ENCODE results near the gene TTLL7.

The TTLL7 gene

GRCh38 chr1:84021822-84022221 lies 22.9 kb upstream of the TTLL7 start:
- no peaks in the 10 kb centered on the region for H3K27me3 ChIP-seq (replicated peaks; ENCODE audit: insufficient read depth, low read length)
- no peak overlapping the region for H3K4me3 ChIP-seq (ENCODE audit: low read length)
- no peak for DNase-seq
- H3K4me2 ChIP-seq (ENCODE audit: low read depth, low read length), result no peak overlapping the region
- H3K27ac ChIP-seq (ENCODE audit: low read length), result no peak overlapping the region
- no peaks in the 10 kb centered on the region for H3K9me3 ChIP-seq (replicated peaks; ENCODE audit: insufficient read depth, low read length)
- no peak overlapping the region for H3K9ac ChIP-seq (ENCODE audit: low read length)
- no peaks in the 10 kb centered on the region for H3F3A ChIP-seq (ENCODE audit: insufficient read depth, low read length)
- H3K4me1 ChIP-seq (ENCODE audit: low read length), result no peaks in the 10 kb centered on the region
- H3K36me3 ChIP-seq (replicated peaks; ENCODE audit: insufficient read depth, low read length), result no peaks in the 10 kb centered on the region
- TF ChIP-seq EZH2phosphoT487 (IDR thresholded peaks at IDR 0.05; ENCODE audit: low read length) (no peak), CTCF (IDR thresholded peaks at IDR 0.05; ENCODE audit: low read length) (no peak), EZH2 (optimal IDR thresholded peaks at IDR 0.05; ENCODE audit: low read depth, low read length) (no peak)
- no peaks in the 10 kb centered on the region for H4K20me1 ChIP-seq (ENCODE audit: insufficient read depth, low read length)
- no peaks in the 10 kb centered on the region for H3K9me2 ChIP-seq (replicated peaks; ENCODE audit: insufficient read depth, low read length)
- H2AFZ ChIP-seq (ENCODE audit: low read length), result no peak overlapping the region
- H3K79me2 ChIP-seq (ENCODE audit: low read length), result no peaks in the 10 kb centered on the region

DNA sequence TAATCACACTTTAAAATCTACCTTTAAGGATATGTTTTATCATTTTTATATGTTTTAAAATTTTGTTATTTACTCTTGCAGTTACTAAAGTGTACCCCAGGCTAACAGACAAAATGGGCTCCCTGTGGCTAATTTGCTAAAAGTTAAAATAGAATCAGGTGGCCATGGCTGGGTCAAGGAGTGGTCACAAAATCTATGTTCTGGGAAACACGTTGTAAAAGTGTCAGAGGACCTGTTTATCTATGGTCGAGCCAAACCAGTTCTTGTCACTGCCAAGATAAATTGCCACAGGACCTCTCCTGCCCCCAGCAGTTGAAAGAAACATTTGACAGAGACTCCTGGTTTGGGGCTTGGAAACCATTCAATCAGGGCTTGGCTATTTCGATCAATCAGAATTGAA lies 21.2 kb upstream of the TTLL7 start:
- DNase-seq, result no peak
- Histone ChIP-seq H3K27me3 (replicated peaks; ENCODE audit: insufficient read depth, low read length) (no peaks in the 10 kb centered on the region), H2AFZ (ENCODE audit: low read length) (no peak overlapping the region), H3K4me3 (ENCODE audit: low read length) (no peak overlapping the region), H3K4me1 (ENCODE audit: low read length) (no peaks in the 10 kb centered on the region), H3K9me3 (replicated peaks; ENCODE audit: insufficient read depth, low read length) (no peaks in the 10 kb centered on the region), H3F3A (ENCODE audit: insufficient read depth, low read length) (no peaks in the 10 kb centered on the region), H3K4me2 (ENCODE audit: low read depth, low read length) (no peak overlapping the region), H3K27ac (ENCODE audit: low read length) (no peak overlapping the region), H3K79me2 (ENCODE audit: low read length) (no peaks in the 10 kb centered on the region), H3K9ac (ENCODE audit: low read length) (no peak overlapping the region), H4K20me1 (ENCODE audit: insufficient read depth, low read length) (no peaks in the 10 kb centered on the region), H3K9me2 (replicated peaks; ENCODE audit: insufficient read depth, low read length) (no peaks in the 10 kb centered on the region), H3K36me3 (replicated peaks; ENCODE audit: insufficient read depth, low read length) (no peaks in the 10 kb centered on the region)
- TF ChIP-seq EZH2phosphoT487 (IDR thresholded peaks at IDR 0.05; ENCODE audit: low read length), result no peak
- TF ChIP-seq CTCF (IDR thresholded peaks at IDR 0.05; ENCODE audit: low read length), result no peak
- TF ChIP-seq EZH2 (optimal IDR thresholded peaks at IDR 0.05; ENCODE audit: low read depth, low read length), result no peak

DNA sequence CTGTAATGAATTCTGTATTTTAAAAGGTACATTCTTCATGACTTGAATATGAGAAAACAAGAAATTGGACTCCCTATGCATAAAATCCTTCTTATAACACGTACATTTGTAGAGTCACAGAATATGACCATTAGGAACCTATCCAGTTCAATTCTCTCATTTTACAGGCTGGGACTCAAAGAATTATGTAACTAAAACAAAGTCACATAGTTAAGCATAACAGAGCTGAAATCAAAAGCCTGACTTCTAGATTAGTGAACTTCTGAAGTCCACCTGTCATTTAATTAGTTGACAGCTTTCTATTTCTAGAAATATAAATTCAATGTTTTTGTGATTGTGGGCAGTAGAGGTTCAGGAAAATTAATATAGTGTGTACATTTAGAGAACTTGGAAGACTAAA lies 20.3 kb upstream of the TTLL7 start:
- Histone ChIP-seq H2AFZ (ENCODE audit: low read length) (no peak overlapping the region), H3K27me3 (replicated peaks; ENCODE audit: insufficient read depth, low read length) (no peaks in the 10 kb centered on the region), H3K36me3 (replicated peaks; ENCODE audit: insufficient read depth, low read length) (no peaks in the 10 kb centered on the region), H3K79me2 (ENCODE audit: low read length) (no peaks in the 10 kb centered on the region), H3K27ac (ENCODE audit: low read length) (no peak overlapping the region), H3K9me3 (replicated peaks; ENCODE audit: insufficient read depth, low read length) (no peaks in the 10 kb centered on the region), H3K9me2 (replicated peaks; ENCODE audit: insufficient read depth, low read length) (no peaks in the 10 kb centered on the region), H3K4me1 (ENCODE audit: low read length) (no peaks in the 10 kb centered on the region), H3K9ac (ENCODE audit: low read length) (no peak overlapping the region), H4K20me1 (ENCODE audit: insufficient read depth, low read length) (no peaks in the 10 kb centered on the region), H3F3A (ENCODE audit: insufficient read depth, low read length) (no peaks in the 10 kb centered on the region), H3K4me2 (ENCODE audit: low read depth, low read length) (no peak overlapping the region), H3K4me3 (ENCODE audit: low read length) (no peak overlapping the region)
- no peak for DNase-seq
- no peak for TF ChIP-seq EZH2phosphoT487 (IDR thresholded peaks at IDR 0.05; ENCODE audit: low read length)
- no peak for TF ChIP-seq CTCF (IDR thresholded peaks at IDR 0.05; ENCODE audit: low read length)
- no peak for TF ChIP-seq EZH2 (optimal IDR thresholded peaks at IDR 0.05; ENCODE audit: low read depth, low read length)
